Liver (tissue), 9 donors: ENCODE data around the gene PGBD4. TPM values are rescaled to one million over a fixed set of nuclear protein-coding genes. Genes with fewer than 3 reads are reported as not detected.

Experiments
- DNase-seq: peaks from one replicate; pipeline ENCODE4 v3.0.0-alpha.2; 2017; ENCODE audit warnings: low spot score
- H3K27ac ChIP-seq, 2 donors: one replicate each; pipeline ENCODE4 v1.7.0; 2013; ENCODE audit warnings: inconsistent platforms in 2 of 2, low read length in 2 of 2, control low read depth in 1 of 2, low read depth in 1 of 2, mild to moderate bottlenecking in 1 of 2
- H3K27me3 ChIP-seq, 4 donors: one replicate each; pipeline versions ENCODE4 v1.6.1 to v1.7.0; 2013; ENCODE audit warnings: low read length in 3 of 4, inconsistent platforms in 1 of 4, mild to moderate bottlenecking in 1 of 4, moderate library complexity in 1 of 4; ENCODE audit not compliant: control insufficient read depth in 4 of 4, insufficient read depth in 4 of 4
- H3K36me3 ChIP-seq, 4 donors: one replicate each; pipeline versions ENCODE4 v1.6.1 to v1.7.0; 2013; ENCODE audit warnings: low read length in 3 of 4, mild to moderate bottlenecking in 3 of 4, low read depth in 1 of 4, moderate library complexity in 1 of 4; ENCODE audit not compliant: control insufficient read depth in 4 of 4, insufficient read depth in 3 of 4
- H3K4me1 ChIP-seq, 4 donors: one replicate each; pipeline versions ENCODE4 v1.6.1 to v1.7.0; 2013; ENCODE audit warnings: low read length in 3 of 4, mild to moderate bottlenecking in 3 of 4, moderate library complexity in 1 of 4; ENCODE audit not compliant: control insufficient read depth in 4 of 4, insufficient read depth in 4 of 4
- H3K4me3 ChIP-seq, 3 donors: one replicate each; pipeline versions ENCODE4 v1.6.1 to v1.7.0; 2013; ENCODE audit warnings: low read length in 3 of 3, control low read depth in 1 of 3, low read depth in 1 of 3, mild to moderate bottlenecking in 1 of 3
- H3K9ac ChIP-seq, 2 donors: one replicate each; pipeline ENCODE4 v1.7.0; 2013; ENCODE audit warnings: low read length in 2 of 2, mild to moderate bottlenecking in 2 of 2, moderate library complexity in 2 of 2, control low read depth in 1 of 2, low read depth in 1 of 2
- H3K9me3 ChIP-seq, 4 donors: one replicate each; pipeline versions ENCODE4 v1.6.1 to v1.7.0; 2013; ENCODE audit warnings: low read length in 3 of 4; ENCODE audit not compliant: control insufficient read depth in 4 of 4
- EGR1 ChIP-seq, 2 donors: IDR thresholded peaks; 2 replicates each; pipeline ENCODE4 v1.6.1; 2016 to 2018; ENCODE audit warnings: antibody characterized with exemption in 2 of 2, low read depth in 2 of 2
- FOXA1 ChIP-seq: IDR thresholded peaks from 2 replicates; pipeline ENCODE4 v1.6.1; 2016; ENCODE audit warnings: antibody characterized with exemption
- FOXA2 ChIP-seq: IDR thresholded peaks from 2 replicates; pipeline ENCODE4 v1.6.1; 2016; ENCODE audit warnings: antibody characterized with exemption
- GABPA ChIP-seq, 2 donors: IDR thresholded peaks in 1 of 2; conservative IDR thresholded peaks in 1 of 2; 2 replicates each; pipeline ENCODE4 v1.6.1; 2016; ENCODE audit warnings: antibody characterized with exemption in 2 of 2, mild to moderate bottlenecking in 1 of 2, moderate library complexity in 1 of 2
- HNF4A ChIP-seq, 2 donors: conservative IDR thresholded peaks; 2 replicates each; pipeline ENCODE4 v1.6.1; 2016; ENCODE audit warnings: antibody characterized with exemption in 2 of 2, mild to moderate bottlenecking in 2 of 2
- HNF4G ChIP-seq: IDR thresholded peaks from 2 replicates; pipeline ENCODE4 v1.6.1; 2016; ENCODE audit warnings: antibody characterized with exemption
- NR2F2 ChIP-seq: IDR thresholded peaks from 2 replicates; pipeline ENCODE4 v1.6.1; 2016; ENCODE audit warnings: antibody characterized with exemption
- RAD21 ChIP-seq, 2 donors: IDR thresholded peaks; 2 replicates each; pipeline ENCODE4 v1.6.1; 2016; ENCODE audit warnings: antibody characterized with exemption in 2 of 2, mild to moderate bottlenecking in 2 of 2
- SP1 ChIP-seq: IDR thresholded peaks from 2 replicates; pipeline ENCODE4 v1.6.1; 2018; ENCODE audit warnings: antibody characterized with exemption, mild to moderate bottlenecking
- TAF1 ChIP-seq: conservative IDR thresholded peaks from 2 replicates; pipeline ENCODE4 v1.6.1; 2016; ENCODE audit warnings: antibody characterized with exemption, mild to moderate bottlenecking
- WGBS: extraction: QIAGEN DNeasy Blood & Tissue Kit; methylation state at CpG from one replicate; pipeline ENCODE4 v1.1.7; 2013; 5-methylcytosine and 5-hydroxymethylcytosine counted together
- polyA plus RNA-seq, 2 donors: library from polyadenylated mRNA; stranded (reverse) in 1 of 2; unstranded in 1 of 2; fragments of 200-250 nt in 1 of 2; fragments of >200 nt in 1 of 2; fragmentation: Nextera tagmentation in 1 of 2; extraction: Ambion mirVana in 1 of 2; gene quantifications; one replicate each; pipeline versions ENCODE4 v1.2.1 to v1.2.3, GENCODE V29; 2013 to 2015
- total RNA-seq, 2 donors: library from RNA; depleted of rRNA; stranded (reverse); fragments of >200 nt; gene quantifications; one replicate each; pipeline ENCODE4 v1.2.3, GENCODE V29; 2014
- TF ChIP-seq, protein P1 (sequence below): IDR thresholded peaks from 2 replicates; pipeline ENCODE4 v1.6.1; 2016; ENCODE audit warnings: antibody characterized with exemption, mild to moderate bottlenecking
- TF ChIP-seq, protein P2 (sequence below): fragments of 150-350 bp; IDR thresholded peaks from 2 replicates; pipeline ENCODE4 v1.5.1; 2017; ENCODE audit warnings: improper control_type of control experiment, low read depth, low read length; ENCODE audit not compliant: missing input control
- TF ChIP-seq, protein P3 (sequence below): IDR thresholded peaks from 2 replicates; pipeline ENCODE4 v1.6.1; 2016; ENCODE audit warnings: antibody characterized with exemption
- TF ChIP-seq, protein P4 (sequence below): IDR thresholded peaks from 2 replicates; pipeline ENCODE4 v1.6.1; 2016; ENCODE audit warnings: antibody characterized with exemption
- donor health status: healthy.
- donor health status: healthy.
- donor health status: healthy.
- donor health status: healthy.
- donor health status: healthy.

PGBD4 gene
- total and polyA plus RNA-seq, 4 donors, result 0.39 to 1.1 (median 0.94) TPM

DNA sequence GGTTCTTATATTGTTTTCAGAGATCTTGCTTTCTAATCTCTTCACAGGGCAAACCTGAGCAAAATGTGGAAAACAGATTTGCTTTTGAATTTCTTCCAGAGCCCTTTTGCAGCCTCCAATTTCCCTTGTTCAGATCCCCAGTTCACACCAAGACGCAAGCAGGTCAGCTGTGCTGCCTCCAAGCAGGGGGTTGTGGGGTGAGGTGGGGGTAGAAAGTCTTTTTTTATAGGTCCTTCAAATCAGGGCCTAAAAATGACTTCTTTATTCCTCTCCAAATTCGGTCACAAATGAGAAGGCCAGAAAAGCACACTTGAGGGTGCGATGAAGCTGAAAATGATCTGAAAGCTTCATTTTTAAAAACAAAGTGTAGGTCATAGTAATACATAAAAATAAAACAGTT lies 36.6 kb upstream of the PGBD4 start:
- Histone ChIP-seq H3K4me3 (no peak overlapping the region), H3K9me3 (no peaks in the 10 kb centered on the region), H3K36me3 (peaks cover 0 to 6% (median 0%) of the 10 kb centered on the region in 4 donors), H3K27me3 (no peaks in the 10 kb centered on the region), H3K9ac (no peak overlapping the region), H3K27ac (no peak overlapping the region), H3K4me1 (no peaks in the 10 kb centered on the region)
- TF ChIP-seq, protein P1, sequence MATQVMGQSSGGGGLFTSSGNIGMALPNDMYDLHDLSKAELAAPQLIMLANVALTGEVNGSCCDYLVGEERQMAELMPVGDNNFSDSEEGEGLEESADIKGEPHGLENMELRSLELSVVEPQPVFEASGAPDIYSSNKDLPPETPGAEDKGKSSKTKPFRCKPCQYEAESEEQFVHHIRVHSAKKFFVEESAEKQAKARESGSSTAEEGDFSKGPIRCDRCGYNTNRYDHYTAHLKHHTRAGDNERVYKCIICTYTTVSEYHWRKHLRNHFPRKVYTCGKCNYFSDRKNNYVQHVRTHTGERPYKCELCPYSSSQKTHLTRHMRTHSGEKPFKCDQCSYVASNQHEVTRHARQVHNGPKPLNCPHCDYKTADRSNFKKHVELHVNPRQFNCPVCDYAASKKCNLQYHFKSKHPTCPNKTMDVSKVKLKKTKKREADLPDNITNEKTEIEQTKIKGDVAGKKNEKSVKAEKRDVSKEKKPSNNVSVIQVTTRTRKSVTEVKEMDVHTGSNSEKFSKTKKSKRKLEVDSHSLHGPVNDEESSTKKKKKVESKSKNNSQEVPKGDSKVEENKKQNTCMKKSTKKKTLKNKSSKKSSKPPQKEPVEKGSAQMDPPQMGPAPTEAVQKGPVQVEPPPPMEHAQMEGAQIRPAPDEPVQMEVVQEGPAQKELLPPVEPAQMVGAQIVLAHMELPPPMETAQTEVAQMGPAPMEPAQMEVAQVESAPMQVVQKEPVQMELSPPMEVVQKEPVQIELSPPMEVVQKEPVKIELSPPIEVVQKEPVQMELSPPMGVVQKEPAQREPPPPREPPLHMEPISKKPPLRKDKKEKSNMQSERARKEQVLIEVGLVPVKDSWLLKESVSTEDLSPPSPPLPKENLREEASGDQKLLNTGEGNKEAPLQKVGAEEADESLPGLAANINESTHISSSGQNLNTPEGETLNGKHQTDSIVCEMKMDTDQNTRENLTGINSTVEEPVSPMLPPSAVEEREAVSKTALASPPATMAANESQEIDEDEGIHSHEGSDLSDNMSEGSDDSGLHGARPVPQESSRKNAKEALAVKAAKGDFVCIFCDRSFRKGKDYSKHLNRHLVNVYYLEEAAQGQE, result no peak
- DNase-seq, result no peak
- 92% methylated on average over 3 of the region's 3 CpGs for WGBS

DNA sequence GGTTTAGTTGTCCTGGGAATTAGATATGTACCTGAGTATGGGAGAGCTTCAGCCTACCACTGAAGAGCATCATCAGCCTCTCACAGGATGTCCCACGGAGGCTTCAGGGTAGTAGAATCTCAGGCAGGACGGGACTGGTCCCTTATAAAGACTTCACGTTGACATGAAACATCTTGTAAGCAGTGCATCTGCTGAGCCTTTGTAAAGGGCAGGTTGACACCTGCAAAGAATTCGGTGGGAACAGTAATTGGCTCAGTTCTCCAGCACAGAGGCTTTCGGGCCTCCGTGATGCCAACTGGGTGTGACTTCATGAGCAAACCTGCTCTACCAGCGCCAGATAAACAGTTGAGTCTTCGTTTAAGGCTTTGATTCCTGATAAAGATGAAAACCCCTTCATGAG lies 35.9 kb upstream of the PGBD4 start:
- H3K27ac ChIP-seq, result no peak overlapping the region
- TF ChIP-seq, protein P2, sequence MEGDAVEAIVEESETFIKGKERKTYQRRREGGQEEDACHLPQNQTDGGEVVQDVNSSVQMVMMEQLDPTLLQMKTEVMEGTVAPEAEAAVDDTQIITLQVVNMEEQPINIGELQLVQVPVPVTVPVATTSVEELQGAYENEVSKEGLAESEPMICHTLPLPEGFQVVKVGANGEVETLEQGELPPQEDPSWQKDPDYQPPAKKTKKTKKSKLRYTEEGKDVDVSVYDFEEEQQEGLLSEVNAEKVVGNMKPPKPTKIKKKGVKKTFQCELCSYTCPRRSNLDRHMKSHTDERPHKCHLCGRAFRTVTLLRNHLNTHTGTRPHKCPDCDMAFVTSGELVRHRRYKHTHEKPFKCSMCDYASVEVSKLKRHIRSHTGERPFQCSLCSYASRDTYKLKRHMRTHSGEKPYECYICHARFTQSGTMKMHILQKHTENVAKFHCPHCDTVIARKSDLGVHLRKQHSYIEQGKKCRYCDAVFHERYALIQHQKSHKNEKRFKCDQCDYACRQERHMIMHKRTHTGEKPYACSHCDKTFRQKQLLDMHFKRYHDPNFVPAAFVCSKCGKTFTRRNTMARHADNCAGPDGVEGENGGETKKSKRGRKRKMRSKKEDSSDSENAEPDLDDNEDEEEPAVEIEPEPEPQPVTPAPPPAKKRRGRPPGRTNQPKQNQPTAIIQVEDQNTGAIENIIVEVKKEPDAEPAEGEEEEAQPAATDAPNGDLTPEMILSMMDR, result no peak
- TF ChIP-seq FOXA2 (no peak), TAF1 (no peak), EGR1 (IDR thresholded peaks at IDR 0.05; ENCODE audit: low read depth in 2 of 2) (no peak), FOXA1 (no peak), RAD21 (IDR thresholded peaks at IDR 0.05) (no peak), NR2F2 (no peak)
- TF ChIP-seq, protein P1, result no peak
- no peak for DNase-seq
- no peak overlapping the region for H3K9ac ChIP-seq
- no peak overlapping the region for H3K4me3 ChIP-seq
- no peaks in the 10 kb centered on the region for H3K4me1 ChIP-seq
- 90% methylated on average over 8 of the region's 8 CpGs for WGBS
- H3K27me3 ChIP-seq, result no peaks in the 10 kb centered on the region
- H3K36me3 ChIP-seq, result peaks cover 0 to 6% (median 0%) of the 10 kb centered on the region in 4 donors
- H3K9me3 ChIP-seq, result no peaks in the 10 kb centered on the region

DNA sequence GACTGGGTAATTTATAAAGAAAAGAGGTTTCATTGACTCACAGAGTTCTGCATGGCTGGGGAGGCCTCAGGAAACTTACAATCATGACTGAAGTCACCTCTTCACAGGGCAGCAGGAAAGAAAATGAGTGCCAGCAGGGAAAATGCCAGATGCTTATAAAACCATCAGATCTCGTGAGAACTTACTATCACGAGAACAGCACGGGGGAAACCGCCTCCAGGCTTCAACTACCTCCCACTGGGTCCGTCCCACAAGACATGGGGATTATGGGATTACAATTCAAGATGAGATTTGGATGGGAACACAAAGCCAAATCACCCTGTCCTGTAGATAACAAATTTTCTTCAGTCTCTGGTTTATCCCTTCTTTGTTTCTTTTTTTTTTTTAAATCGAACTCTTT lies 31.9 kb upstream of the PGBD4 start:
- Histone ChIP-seq H3K27ac (no peak overlapping the region), H3K27me3 (no peaks in the 10 kb centered on the region), H3K36me3 (peaks cover 0 to 10% (median 0%) of the 10 kb centered on the region in 4 donors), H3K9ac (no peak overlapping the region), H3K4me3 (no peak overlapping the region), H3K9me3 (no peaks in the 10 kb centered on the region), H3K4me1 (no peaks in the 10 kb centered on the region)
- no peak for TF ChIP-seq FOXA1
- TF ChIP-seq FOXA2, result no peak
- TF ChIP-seq GABPA (IDR thresholded peaks at IDR 0.05 in 1 of 2, conservative IDR thresholded peaks at IDR 0.05 in 1 of 2), result no peak
- no peak for TF ChIP-seq NR2F2
- no peak for TF ChIP-seq SP1
- TF ChIP-seq, protein P3, sequence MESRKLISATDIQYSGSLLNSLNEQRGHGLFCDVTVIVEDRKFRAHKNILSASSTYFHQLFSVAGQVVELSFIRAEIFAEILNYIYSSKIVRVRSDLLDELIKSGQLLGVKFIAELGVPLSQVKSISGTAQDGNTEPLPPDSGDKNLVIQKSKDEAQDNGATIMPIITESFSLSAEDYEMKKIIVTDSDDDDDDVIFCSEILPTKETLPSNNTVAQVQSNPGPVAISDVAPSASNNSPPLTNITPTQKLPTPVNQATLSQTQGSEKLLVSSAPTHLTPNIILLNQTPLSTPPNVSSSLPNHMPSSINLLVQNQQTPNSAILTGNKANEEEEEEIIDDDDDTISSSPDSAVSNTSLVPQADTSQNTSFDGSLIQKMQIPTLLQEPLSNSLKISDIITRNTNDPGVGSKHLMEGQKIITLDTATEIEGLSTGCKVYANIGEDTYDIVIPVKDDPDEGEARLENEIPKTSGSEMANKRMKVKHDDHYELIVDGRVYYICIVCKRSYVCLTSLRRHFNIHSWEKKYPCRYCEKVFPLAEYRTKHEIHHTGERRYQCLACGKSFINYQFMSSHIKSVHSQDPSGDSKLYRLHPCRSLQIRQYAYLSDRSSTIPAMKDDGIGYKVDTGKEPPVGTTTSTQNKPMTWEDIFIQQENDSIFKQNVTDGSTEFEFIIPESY, result no peak
- no peak for TF ChIP-seq HNF4A (conservative IDR thresholded peaks at IDR 0.05)
- TF ChIP-seq HNF4G, result no peak
- TF ChIP-seq, protein P4, sequence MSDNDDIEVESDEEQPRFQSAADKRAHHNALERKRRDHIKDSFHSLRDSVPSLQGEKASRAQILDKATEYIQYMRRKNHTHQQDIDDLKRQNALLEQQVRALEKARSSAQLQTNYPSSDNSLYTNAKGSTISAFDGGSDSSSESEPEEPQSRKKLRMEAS, result no peak
- no peak for DNase-seq
- 92% methylated on average over 6 of the region's 6 CpGs for WGBS
